Measurements from ENCODE around the gene SAA2.
"Not testable (repeated sequence)": the region's sequence is repeated elsewhere in the genome, so short reads cannot be mapped to it uniquely, and the experiment has no call there.

The SAA2 gene

GRCh38 chr11:18267335-18268133 lies 19.1 kb upstream of the SAA2 start:
- H3K9me3 ChIP-seq (ENCODE audit: severe bottlenecking); H3K27me3 ChIP-seq (ENCODE audit: insufficient read depth, poor library complexity, severe bottlenecking); H3K36me3 ChIP-seq (ENCODE audit: low read depth); DNase-seq (ENCODE audit: low spot score); H3K4me3 ChIP-seq (ENCODE audit: severe bottlenecking); H3K27ac ChIP-seq (ENCODE audit: poor library complexity, severe bottlenecking); H3K4me1 ChIP-seq (ENCODE audit: insufficient read depth, poor library complexity, severe bottlenecking): not testable (repeated sequence)
- ATAC-seq (ENCODE audit: low read depth) = peak; percentile 67

- peak; percentile 56 for ATAC-seq (ENCODE audit: low read depth)
- Histone ChIP-seq H3K27me3 (ENCODE audit: insufficient read depth, poor library complexity, severe bottlenecking) (no peaks in the 10 kb centered on the region), H3K4me3 (ENCODE audit: severe bottlenecking) (no peak within 1 kb of the TSS), H3K27ac (ENCODE audit: poor library complexity, severe bottlenecking) (no peak within 1 kb of the TSS), H3K4me1 (ENCODE audit: insufficient read depth, poor library complexity, severe bottlenecking) (peaks cover 6% of the 10 kb centered on the region), H3K36me3 (ENCODE audit: low read depth) (no peaks in the 10 kb centered on the region), H3K9me3 (ENCODE audit: severe bottlenecking) (no peaks in the 10 kb centered on the region)
- no peak for DNase-seq (ENCODE audit: low spot score)
- no peak for TF ChIP-seq CTCF (IDR thresholded peaks at IDR 0.05; ENCODE audit: poor library complexity, severe bottlenecking)
Measured at GRCh38 chr11:18265949-18266348, 17.5 kb upstream of the SAA2 start, which contains the start of gene SAA1. Gene SAA1 (plus strand): TSS chr11:18266264. CDS start chr11:18266888, 624 bp downstream.

- no peak for TF ChIP-seq CTCF (IDR thresholded peaks at IDR 0.05; ENCODE audit: poor library complexity, severe bottlenecking)
- H3K4me3 ChIP-seq (ENCODE audit: severe bottlenecking) = no peak overlapping the region
- no peak for ATAC-seq (ENCODE audit: low read depth)
Measured at GRCh38 chr11:18264677-18265555, 16.4 kb upstream of the SAA2 start.

GRCh38 chr11:18264035-18264434 lies 15.6 kb upstream of the SAA2 start:
- Histone ChIP-seq H3K36me3 (ENCODE audit: low read depth) (no peaks in the 10 kb centered on the region), H3K4me1 (ENCODE audit: insufficient read depth, poor library complexity, severe bottlenecking) (peaks cover 6% of the 10 kb centered on the region), H3K27ac (ENCODE audit: poor library complexity, severe bottlenecking) (no peak overlapping the region), H3K4me3 (ENCODE audit: severe bottlenecking) (no peak overlapping the region), H3K27me3 (ENCODE audit: insufficient read depth, poor library complexity, severe bottlenecking) (no peaks in the 10 kb centered on the region), H3K9me3 (ENCODE audit: severe bottlenecking) (no peaks in the 10 kb centered on the region)
- no peak for DNase-seq (ENCODE audit: low spot score)
- ATAC-seq (ENCODE audit: low read depth) = no peak
- no peak for TF ChIP-seq CTCF (IDR thresholded peaks at IDR 0.05; ENCODE audit: poor library complexity, severe bottlenecking)

More at GRCh38 chr11:18264677-18265555, 16.4 kb upstream of the SAA2 start:
- no peaks in the 10 kb centered on the region for H3K36me3 ChIP-seq (ENCODE audit: low read depth)
- no peak overlapping the region for H3K27ac ChIP-seq (ENCODE audit: poor library complexity, severe bottlenecking)
- DNase-seq (ENCODE audit: low spot score) = no peak
- H3K4me1 ChIP-seq (ENCODE audit: insufficient read depth, poor library complexity, severe bottlenecking) = peaks cover 6% of the 10 kb centered on the region
- no peaks in the 10 kb centered on the region for H3K9me3 ChIP-seq (ENCODE audit: severe bottlenecking)
- H3K27me3 ChIP-seq (ENCODE audit: insufficient read depth, poor library complexity, severe bottlenecking) = no peaks in the 10 kb centered on the region

- H3K9me3 ChIP-seq (ENCODE audit: severe bottlenecking); H3K4me3 ChIP-seq (ENCODE audit: severe bottlenecking); ATAC-seq (ENCODE audit: low read depth); H3K27ac ChIP-seq (ENCODE audit: poor library complexity, severe bottlenecking); H3K27me3 ChIP-seq (ENCODE audit: insufficient read depth, poor library complexity, severe bottlenecking); H3K4me1 ChIP-seq (ENCODE audit: insufficient read depth, poor library complexity, severe bottlenecking); H3K36me3 ChIP-seq (ENCODE audit: low read depth); DNase-seq (ENCODE audit: low spot score): not testable (repeated sequence)
Measured at GRCh38 chr11:18262681-18263350, 14.3 kb upstream of the SAA2 start.

All from RWPE2 (cell line).